Measurements from ENCODE around the gene TMPRSS15. TPM values are rescaled to one million over a fixed set of nuclear protein-coding genes. Genes with fewer than 3 reads are reported as not detected.

TMPRSS15 gene
- total RNA-seq, 4 donors from 2014 or later, result not detected

GRCh38 chr21:18251065-18251464, 152.5 kb downstream of the TMPRSS15 start:
- H3K27ac ChIP-seq, result no peak overlapping the region
- DNase-seq, result no peak
- in situ Hi-C loops (cut with MboI; ENCODE audit: low pct_ligation_motif_present in 1 of 4, low pct_unique_long_range_greater_than_20kb in 1 of 4, low sequenced_read_pairs in 3 of 4), result no loop called here
- no peaks in the 10 kb centered on the region for H3K4me1 ChIP-seq
- no peak overlapping the region for H3K4me3 ChIP-seq
- H3K27me3 ChIP-seq, result no peaks in the 10 kb centered on the region
- H3K36me3 ChIP-seq, result no peaks in the 10 kb centered on the region
- no peak for TF ChIP-seq CTCF (IDR thresholded peaks at IDR 0.05)
- no peak for TF ChIP-seq POLR2A (IDR thresholded peaks at IDR 0.05)
- TF ChIP-seq POLR2AphosphoS5 (IDR thresholded peaks at IDR 0.05), result no peak
- TF ChIP-seq EP300 (IDR thresholded peaks at IDR 0.05; ENCODE audit: low read depth), result no peak
- intact Hi-C loops (cut with DNase I; ENCODE audit: low total_unique reads), result no loop called here
- no peaks in the 10 kb centered on the region for H3K9me3 ChIP-seq

- 6 to 49% methylated on average over 2 of the region's 2 CpGs for WGBS, 2 donors (ENCODE audit: low coverage in 1 of 2)
- peaks cover 13% of the 10 kb centered on the region for H3K27me3 ChIP-seq
- H3K27ac ChIP-seq, result no peak overlapping the region
- DNase-seq, result no peak
- H3K9me3 ChIP-seq, result no peaks in the 10 kb centered on the region
- no peak overlapping the region for H3K4me3 ChIP-seq
- intact Hi-C loops (cut with DNase I; ENCODE audit: low total_unique reads), result no loop called here
- no peaks in the 10 kb centered on the region for H3K36me3 ChIP-seq
- in situ Hi-C loops (cut with MboI; ENCODE audit: low pct_ligation_motif_present in 1 of 4, low pct_unique_long_range_greater_than_20kb in 1 of 4, low sequenced_read_pairs in 3 of 4), result no loop called here
- H3K4me1 ChIP-seq, result peaks cover 0 to 5% (median 0%) of the 10 kb centered on the region in 4 donors
- TF ChIP-seq CTCF (IDR thresholded peaks at IDR 0.05), result no peak
- no peak for TF ChIP-seq POLR2A (IDR thresholded peaks at IDR 0.05)
- no peak for TF ChIP-seq POLR2AphosphoS5 (IDR thresholded peaks at IDR 0.05)
- no peak for TF ChIP-seq EP300 (IDR thresholded peaks at IDR 0.05; ENCODE audit: low read depth)
Observed at GRCh38 chr21:18249672-18250071, 153.9 kb downstream of the TMPRSS15 start.

DNA sequence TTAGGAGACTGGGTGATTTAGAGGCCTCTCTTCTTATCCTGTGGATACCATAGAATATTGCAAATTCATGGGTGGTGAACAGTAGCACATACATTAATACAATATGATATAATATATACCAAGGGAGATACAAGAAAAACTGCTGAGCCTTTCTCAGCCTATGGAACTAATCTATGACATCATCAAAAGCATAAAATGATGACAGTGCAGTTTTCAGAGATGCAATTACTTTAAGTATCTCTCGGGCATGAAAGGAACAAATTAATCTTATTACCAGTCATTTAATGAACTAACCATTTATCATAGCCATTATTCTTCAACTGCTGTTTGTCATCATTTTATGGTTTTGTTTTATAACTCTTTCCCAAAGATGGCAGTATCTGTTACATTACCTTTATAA, 155.4 kb downstream of the TMPRSS15 start:
- TF ChIP-seq POLR2A (IDR thresholded peaks at IDR 0.05) (no peak), EP300 (IDR thresholded peaks at IDR 0.05; ENCODE audit: low read depth) (no peak), POLR2AphosphoS5 (IDR thresholded peaks at IDR 0.05) (no peak), CTCF (IDR thresholded peaks at IDR 0.05) (no peak)
- no peak for DNase-seq
- in situ Hi-C loops (cut with MboI; ENCODE audit: low pct_ligation_motif_present in 1 of 4, low pct_unique_long_range_greater_than_20kb in 1 of 4, low sequenced_read_pairs in 3 of 4) (no loop called here), intact Hi-C loops (cut with DNase I; ENCODE audit: low total_unique reads) (no loop called here)
- H3K27me3 ChIP-seq, result peaks cover 28% of the 10 kb centered on the region
- H3K4me1 ChIP-seq, result peaks cover 0 to 5% (median 0%) of the 10 kb centered on the region in 4 donors
- H3K27ac ChIP-seq, result no peak overlapping the region
- H3K36me3 ChIP-seq, result no peaks in the 10 kb centered on the region
- no peaks in the 10 kb centered on the region for H3K9me3 ChIP-seq
- 63 to 65% methylated on average over 1 of the region's 1 CpG for WGBS, 2 donors (ENCODE audit: low coverage in 1 of 2)
- no peak overlapping the region for H3K4me3 ChIP-seq

- peaks cover 0 to 5% (median 0%) of the 10 kb centered on the region in 4 donors for H3K4me1 ChIP-seq
- peaks cover 36% of the 10 kb centered on the region for H3K27me3 ChIP-seq
- no peak for TF ChIP-seq CTCF (IDR thresholded peaks at IDR 0.05)
- TF ChIP-seq EP300 (IDR thresholded peaks at IDR 0.05; ENCODE audit: low read depth), result no peak
- TF ChIP-seq POLR2A (IDR thresholded peaks at IDR 0.05), result no peak
- TF ChIP-seq POLR2AphosphoS5 (IDR thresholded peaks at IDR 0.05), result no peak
- peak overlapping the region in 3 of 4 donors; percentile 2 to 43 (median 25) for H3K4me3 ChIP-seq
- no peaks in the 10 kb centered on the region for H3K9me3 ChIP-seq
- 22% methylated on average over 22 of the region's 22 CpGs; no CpG with 5 or more reads in 1 of the 2 donors for WGBS, 2 donors (ENCODE audit: low coverage in 1 of 2)
- no peak for DNase-seq
- no peak overlapping the region for H3K27ac ChIP-seq
- intact Hi-C loops (cut with DNase I; ENCODE audit: low total_unique reads) (no loop called here), in situ Hi-C loops (cut with MboI; ENCODE audit: low pct_ligation_motif_present in 1 of 4, low pct_unique_long_range_greater_than_20kb in 1 of 4, low sequenced_read_pairs in 3 of 4) (no loop called here)
- no peaks in the 10 kb centered on the region for H3K36me3 ChIP-seq
Observed at GRCh38 chr21:18245464-18245967, 158.1 kb downstream of the TMPRSS15 start.
